Spleen (tissue), 7 donors: ENCODE data around the gene DTNA.

Experiments
- CTCF ChIP-seq, 11 experiments: fragments of 200-600 bp in 7 of 11; fragments of 450-650 bp in 4 of 11; sonication (generic) in 4 of 11; IDR thresholded peaks in 8 of 11; conservative IDR thresholded peaks in 3 of 11; 1 replicate in 7 of 11; 2 replicates in 4 of 11; pipeline versions ENCODE4 v1.4.0 to v1.8.0; 2016 to 2021; ENCODE audit warnings: antibody characterized with exemption in 11 of 11, inconsistent platforms in 4 of 11, mild to moderate bottlenecking in 1 of 11
- POLR2A ChIP-seq, 3 donors: fragments of 450-650 bp; IDR thresholded peaks; one replicate each; pipeline ENCODE4 v1.5.1; 2017; ENCODE audit warnings: antibody characterized with exemption in 3 of 3, mild to moderate bottlenecking in 1 of 3
- POLR2AphosphoS5 ChIP-seq, 3 donors: sonication (generic); formaldehyde crosslinking; IDR thresholded peaks; one replicate each; pipeline ENCODE4 v1.5.1; 2017; ENCODE audit warnings: antibody characterized with exemption in 3 of 3
- donor health status: DM: no; HTN: no; CAD: no; lungs with moderate emphysema.
- donor health status: DM: no; HTN: no; CAD: no.
- donor health status: DM: no; HTN: no; CAD: no.

- TF ChIP-seq CTCF (IDR thresholded peaks at IDR 0.05 in 8 of 11, conservative IDR thresholded peaks at IDR 0.05 in 3 of 11) (no peak), POLR2AphosphoS5 (IDR thresholded peaks at IDR 0.05) (no peak), POLR2A (IDR thresholded peaks at IDR 0.05) (no peak)
Measured at GRCh38 chr18:34921811-34922385, 211.8 kb downstream of the DTNA start.
